Neural cell (in vitro differentiated cells): ENCODE data around the gene NPSR1. TPM values are rescaled to one million over a fixed set of nuclear protein-coding genes. Genes with fewer than 3 reads are reported as not detected.

Experiments used
- H2AFZ ChIP-seq: fragments of 200-600, 300-800 bp; sonication (generic), shearing (Covaris generic); 2 replicates; pipeline ENCODE4 v1.6.0; 2014; ENCODE audit warnings: low read depth, mild to moderate bottlenecking, antibody characterized with exemption, low read length, moderate library complexity
- H3F3A ChIP-seq: fragments of 200-600 bp; shearing (Covaris generic); 2 replicates; pipeline ENCODE4 v1.6.1; 2016; ENCODE audit warnings: mild to moderate bottlenecking, moderate library complexity, mixed read lengths, antibody characterized with exemption, low read length; ENCODE audit not compliant: insufficient read depth, poor library complexity, severe bottlenecking
- H3K27ac ChIP-seq: fragments of 200-600, 300-800 bp; sonication (generic), shearing (Covaris generic); 2 replicates; pipeline ENCODE4 v1.5.1; 2014; ENCODE audit warnings: mild to moderate bottlenecking, low read length, moderate library complexity
- H3K27me3 ChIP-seq: fragments of 300-800, 200-600 bp; sonication (generic), shearing (Covaris generic); 2 replicates; pipeline ENCODE4 v1.6.0; 2014; ENCODE audit warnings: mild to moderate bottlenecking, low read depth, low read length, moderate library complexity; ENCODE audit not compliant: insufficient read depth
- H3K36me3 ChIP-seq: fragments of 300-800, 200-600 bp; sonication (generic), shearing (Covaris generic); 2 replicates; pipeline ENCODE4 v1.5.1; 2014; ENCODE audit warnings: mild to moderate bottlenecking, antibody characterized with exemption, low read length, moderate library complexity; ENCODE audit not compliant: insufficient read depth
- H3K4me2 ChIP-seq: fragments of 300-800, 200-600 bp; sonication (generic), shearing (Covaris generic); 2 replicates; pipeline ENCODE4 v1.6.0; 2014; ENCODE audit warnings: mild to moderate bottlenecking, low read length
- H3K4me3 ChIP-seq: fragments of 300-800, 200-600 bp; sonication (generic), shearing (Covaris generic); 2 replicates; pipeline ENCODE4 v1.5.1; 2014; ENCODE audit warnings: mild to moderate bottlenecking, low read length, moderate library complexity
- H3K79me2 ChIP-seq: fragments of 200-600 bp; shearing (Covaris generic); replicated peaks from 2 replicates; pipeline ENCODE4 v1.6.0; 2014; ENCODE audit warnings: mild to moderate bottlenecking, low read length, moderate library complexity; ENCODE audit not compliant: insufficient read depth
- H3K9ac ChIP-seq: fragments of 300-800, 200-600 bp; sonication (generic), shearing (Covaris generic); 2 replicates; pipeline ENCODE4 v1.6.1; 2016; ENCODE audit warnings: mild to moderate bottlenecking, low read length, mixed read lengths
- H3K9me2 ChIP-seq: fragments of 200-600 bp; shearing (Covaris generic); 2 replicates; pipeline ENCODE4 v1.6.1; 2016; ENCODE audit warnings: mild to moderate bottlenecking, low read length, mixed read lengths; ENCODE audit not compliant: insufficient read depth
- H3K9me3 ChIP-seq: fragments of 200-600, 300-800 bp; sonication (generic), shearing (Covaris generic); 2 replicates; pipeline ENCODE4 v1.6.1; 2016; ENCODE audit warnings: mild to moderate bottlenecking, mixed run types, low read length, moderate library complexity, mixed read lengths
- H4K20me1 ChIP-seq: fragments of 200-600 bp; shearing (Covaris generic); 2 replicates; pipeline ENCODE4 v1.6.1; 2016; ENCODE audit warnings: mild to moderate bottlenecking, mixed run types; ENCODE audit not compliant: insufficient read depth
- EP300 ChIP-seq: fragments of 450-650 bp; conservative IDR thresholded peaks from 2 replicates; pipeline ENCODE4 v1.6.1; 2014; ENCODE audit warnings: antibody characterized with exemption, mild to moderate bottlenecking, moderate library complexity; ENCODE audit not compliant: poor library complexity, severe bottlenecking
- EZH2 ChIP-seq: fragments of 200-600, 300-800 bp; shearing (Covaris generic), sonication (generic); IDR thresholded peaks from 2 replicates; pipeline ENCODE4 v1.6.1; 2014; ENCODE audit warnings: antibody characterized with exemption, low read length, borderline replicate concordance, mild to moderate bottlenecking; ENCODE audit not compliant: insufficient read depth, poor library complexity, severe bottlenecking
- MXI1 ChIP-seq: fragments of 450-650 bp; conservative IDR thresholded peaks from 2 replicates; pipeline ENCODE4 v1.6.1; 2014; ENCODE audit warnings: antibody characterized with exemption, mild to moderate bottlenecking; ENCODE audit not compliant: poor library complexity, severe bottlenecking
- POLR2AphosphoS5 ChIP-seq: IDR thresholded peaks from 2 replicates; pipeline ENCODE4 v1.6.1; 2012
- RAD21 ChIP-seq: fragments of 450-650 bp; conservative IDR thresholded peaks from 2 replicates; pipeline ENCODE4 v1.6.1; 2014; ENCODE audit warnings: antibody characterized with exemption, mild to moderate bottlenecking, moderate library complexity
- SMC3 ChIP-seq: fragments of 450-650 bp; conservative IDR thresholded peaks from 2 replicates; pipeline ENCODE4 v1.6.1; 2014; ENCODE audit warnings: antibody characterized with exemption, mild to moderate bottlenecking, moderate library complexity; ENCODE audit not compliant: poor library complexity
- TAF1 ChIP-seq: IDR thresholded peaks from 2 replicates; pipeline ENCODE4 v1.6.1; 2012; ENCODE audit warnings: low read depth
- polyA plus RNA-seq: library from polyadenylated mRNA; depleted of rRNA; stranded (reverse); fragments of >200 nt; gene quantifications from 2 replicates; pipeline ENCODE4 v1.2.3, GENCODE V29; 2014
- TF ChIP-seq, protein P1 (sequence below): IDR thresholded peaks from 2 replicates; pipeline ENCODE4 v1.6.1; 2012; ENCODE audit warnings: borderline replicate concordance
- TF ChIP-seq, protein P2 (sequence below): fragments of 450-650 bp; IDR thresholded peaks from 2 replicates; pipeline ENCODE4 v1.5.1; 2014; ENCODE audit warnings: antibody characterized with exemption, mild to moderate bottlenecking, moderate library complexity; ENCODE audit not compliant: poor library complexity, severe bottlenecking

NPSR1 gene
- polyA plus RNA-seq, 1 donor from 2014 or later, result not detected

DNA sequence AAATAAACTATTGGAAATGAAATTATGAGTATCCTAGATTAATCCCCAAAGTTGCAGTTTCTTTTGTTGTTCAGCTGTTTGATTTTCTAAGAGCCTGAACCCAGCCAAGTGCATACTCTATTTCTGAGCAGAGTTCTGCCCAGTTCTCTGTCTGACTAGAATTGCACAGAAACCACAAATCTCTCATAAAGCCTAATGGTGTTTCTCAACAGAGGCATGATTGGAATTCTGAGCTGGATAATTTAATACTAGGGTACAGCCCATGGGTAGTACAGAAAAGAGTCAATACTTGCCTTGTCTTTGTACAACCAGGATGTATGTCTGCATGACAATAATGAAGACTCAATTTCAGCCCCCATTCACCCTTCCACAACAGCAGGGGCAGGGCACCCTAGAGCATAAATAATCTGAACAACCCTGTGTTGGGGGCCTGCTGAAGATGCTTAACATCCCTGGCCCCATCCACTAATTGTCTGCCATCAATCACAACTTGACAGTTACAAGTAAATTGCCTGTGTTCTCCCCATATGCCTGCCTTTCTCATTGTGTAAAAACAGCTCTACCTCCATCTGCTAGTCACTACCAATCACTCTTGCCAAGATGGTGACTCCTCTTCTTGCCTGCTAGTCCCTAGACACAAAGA, 114.4 kb downstream of the NPSR1 start:
- Histone ChIP-seq H3K9me3 (no peaks in the 10 kb centered on the region), H3K27ac (no peak overlapping the region), H3K4me2 (no peak overlapping the region), H3K9me2 (no peaks in the 10 kb centered on the region), H3K79me2 (no peaks in the 10 kb centered on the region), H3K4me3 (no peak overlapping the region), H3K36me3 (no peaks in the 10 kb centered on the region), H4K20me1 (no peaks in the 10 kb centered on the region), H3K9ac (no peak overlapping the region), H3K27me3 (no peaks in the 10 kb centered on the region), H2AFZ (no peak overlapping the region), H3F3A (no peaks in the 10 kb centered on the region)
- no peak for TF ChIP-seq SMC3
- TF ChIP-seq RAD21, result no peak
- no peak for TF ChIP-seq POLR2AphosphoS5

DNA sequence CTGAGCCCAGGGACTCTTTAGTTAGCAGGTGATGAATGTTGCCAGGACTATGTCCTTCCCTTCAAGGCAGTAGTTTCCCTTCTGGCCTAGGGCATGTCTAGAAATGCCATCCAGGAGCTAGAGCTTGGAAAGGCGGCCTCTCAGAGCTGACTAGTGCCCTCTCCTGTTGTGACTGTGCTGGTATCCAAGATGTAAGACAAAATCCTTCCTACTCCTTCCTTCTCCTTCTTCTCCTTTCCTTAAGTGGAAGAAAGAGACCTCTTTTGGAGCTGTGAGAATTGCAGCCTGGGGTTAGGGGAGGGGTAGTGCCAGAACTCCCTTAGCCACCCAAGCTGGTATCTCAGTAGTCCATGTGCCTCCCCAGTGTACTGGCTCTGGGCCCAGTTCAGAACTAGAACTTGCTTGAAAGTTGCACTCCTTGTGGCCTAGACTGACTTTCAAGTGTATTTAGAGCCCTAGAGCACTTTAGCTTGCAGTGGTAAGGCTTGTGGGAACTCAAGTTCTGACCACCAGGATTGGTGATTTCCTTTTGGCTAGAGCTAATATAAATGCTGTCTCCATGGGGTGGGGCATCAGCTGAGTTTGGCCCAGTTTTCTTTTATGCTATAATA, 118.8 kb downstream of the NPSR1 start:
- no peak overlapping the region for H2AFZ ChIP-seq
- H3K4me3 ChIP-seq, result no peak overlapping the region
- no peaks in the 10 kb centered on the region for H3K79me2 ChIP-seq
- H3K36me3 ChIP-seq, result no peaks in the 10 kb centered on the region
- TF ChIP-seq, protein P1, sequence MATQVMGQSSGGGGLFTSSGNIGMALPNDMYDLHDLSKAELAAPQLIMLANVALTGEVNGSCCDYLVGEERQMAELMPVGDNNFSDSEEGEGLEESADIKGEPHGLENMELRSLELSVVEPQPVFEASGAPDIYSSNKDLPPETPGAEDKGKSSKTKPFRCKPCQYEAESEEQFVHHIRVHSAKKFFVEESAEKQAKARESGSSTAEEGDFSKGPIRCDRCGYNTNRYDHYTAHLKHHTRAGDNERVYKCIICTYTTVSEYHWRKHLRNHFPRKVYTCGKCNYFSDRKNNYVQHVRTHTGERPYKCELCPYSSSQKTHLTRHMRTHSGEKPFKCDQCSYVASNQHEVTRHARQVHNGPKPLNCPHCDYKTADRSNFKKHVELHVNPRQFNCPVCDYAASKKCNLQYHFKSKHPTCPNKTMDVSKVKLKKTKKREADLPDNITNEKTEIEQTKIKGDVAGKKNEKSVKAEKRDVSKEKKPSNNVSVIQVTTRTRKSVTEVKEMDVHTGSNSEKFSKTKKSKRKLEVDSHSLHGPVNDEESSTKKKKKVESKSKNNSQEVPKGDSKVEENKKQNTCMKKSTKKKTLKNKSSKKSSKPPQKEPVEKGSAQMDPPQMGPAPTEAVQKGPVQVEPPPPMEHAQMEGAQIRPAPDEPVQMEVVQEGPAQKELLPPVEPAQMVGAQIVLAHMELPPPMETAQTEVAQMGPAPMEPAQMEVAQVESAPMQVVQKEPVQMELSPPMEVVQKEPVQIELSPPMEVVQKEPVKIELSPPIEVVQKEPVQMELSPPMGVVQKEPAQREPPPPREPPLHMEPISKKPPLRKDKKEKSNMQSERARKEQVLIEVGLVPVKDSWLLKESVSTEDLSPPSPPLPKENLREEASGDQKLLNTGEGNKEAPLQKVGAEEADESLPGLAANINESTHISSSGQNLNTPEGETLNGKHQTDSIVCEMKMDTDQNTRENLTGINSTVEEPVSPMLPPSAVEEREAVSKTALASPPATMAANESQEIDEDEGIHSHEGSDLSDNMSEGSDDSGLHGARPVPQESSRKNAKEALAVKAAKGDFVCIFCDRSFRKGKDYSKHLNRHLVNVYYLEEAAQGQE, result no peak
- TF ChIP-seq RAD21, result no peak
- TF ChIP-seq SMC3, result no peak
- TF ChIP-seq, protein P2, sequence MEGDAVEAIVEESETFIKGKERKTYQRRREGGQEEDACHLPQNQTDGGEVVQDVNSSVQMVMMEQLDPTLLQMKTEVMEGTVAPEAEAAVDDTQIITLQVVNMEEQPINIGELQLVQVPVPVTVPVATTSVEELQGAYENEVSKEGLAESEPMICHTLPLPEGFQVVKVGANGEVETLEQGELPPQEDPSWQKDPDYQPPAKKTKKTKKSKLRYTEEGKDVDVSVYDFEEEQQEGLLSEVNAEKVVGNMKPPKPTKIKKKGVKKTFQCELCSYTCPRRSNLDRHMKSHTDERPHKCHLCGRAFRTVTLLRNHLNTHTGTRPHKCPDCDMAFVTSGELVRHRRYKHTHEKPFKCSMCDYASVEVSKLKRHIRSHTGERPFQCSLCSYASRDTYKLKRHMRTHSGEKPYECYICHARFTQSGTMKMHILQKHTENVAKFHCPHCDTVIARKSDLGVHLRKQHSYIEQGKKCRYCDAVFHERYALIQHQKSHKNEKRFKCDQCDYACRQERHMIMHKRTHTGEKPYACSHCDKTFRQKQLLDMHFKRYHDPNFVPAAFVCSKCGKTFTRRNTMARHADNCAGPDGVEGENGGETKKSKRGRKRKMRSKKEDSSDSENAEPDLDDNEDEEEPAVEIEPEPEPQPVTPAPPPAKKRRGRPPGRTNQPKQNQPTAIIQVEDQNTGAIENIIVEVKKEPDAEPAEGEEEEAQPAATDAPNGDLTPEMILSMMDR, result no peak
- TF ChIP-seq MXI1, result no peak
- TF ChIP-seq EZH2, result no peak
- no peak for TF ChIP-seq EP300
- TF ChIP-seq TAF1, result no peak
- no peak for TF ChIP-seq POLR2AphosphoS5
- H3K4me2 ChIP-seq, result no peak overlapping the region
- no peaks in the 10 kb centered on the region for H4K20me1 ChIP-seq
- H3K27ac ChIP-seq, result no peak overlapping the region
- no peak overlapping the region for H3K9ac ChIP-seq
- no peaks in the 10 kb centered on the region for H3F3A ChIP-seq
- no peaks in the 10 kb centered on the region for H3K9me3 ChIP-seq
- H3K27me3 ChIP-seq, result no peaks in the 10 kb centered on the region
- no peaks in the 10 kb centered on the region for H3K9me2 ChIP-seq
